Suprapubic skin (tissue), 3 donors: ENCODE results near the gene HOXA6.

Experiments
- CTCF ChIP-seq, 2 donors: fragments of 200-600 bp in 1 of 2; fragments of 450-650 bp in 1 of 2; sonication (generic) in 1 of 2; IDR thresholded peaks; one replicate each; pipeline ENCODE4 v1.5.1; 2016 to 2019; ENCODE audit warnings: antibody characterized with exemption in 2 of 2, mild to moderate bottlenecking in 1 of 2, moderate library complexity in 1 of 2
- EP300 ChIP-seq: sonication (generic); formaldehyde crosslinking; IDR thresholded peaks from one replicate; pipeline ENCODE4 v1.6.1; 2017; ENCODE audit warnings: antibody characterized with exemption
- POLR2A ChIP-seq, 2 donors: fragments of 450-650 bp; IDR thresholded peaks; one replicate each; pipeline ENCODE4 v1.6.1; 2017; ENCODE audit warnings: antibody characterized with exemption in 2 of 2, mild to moderate bottlenecking in 2 of 2, moderate library complexity in 2 of 2

GRCh38 chr7:27168265-27168947 lies 20.8 kb upstream of the HOXA6 start:
- TF ChIP-seq CTCF (IDR thresholded peaks at IDR 0.05): no peak
- TF ChIP-seq POLR2A (IDR thresholded peaks at IDR 0.05): no peak
- no peak for TF ChIP-seq EP300
